ENCODE measurements around the gene ACVR2B. TPM values are rescaled to one million over a fixed set of nuclear protein-coding genes. Genes with fewer than 3 reads are reported as not detected.

The ACVR2B gene
- total RNA-seq, 2 donors from 2014 or later = 3.1 to 3.8 TPM

GRCh38 chr3:38516669-38517068 lies 63.0 kb downstream of the ACVR2B start:
- Mint-ChIP-seq H3K36me3 (peaks cover 24% of the 10 kb centered on the region), H3K4me3 (no peak overlapping the region), H3K9me3 (no peaks in the 10 kb centered on the region), H3K27ac (no peak overlapping the region), H3K4me1 (ENCODE audit: low read depth in 2 of 2) (peaks cover 16 to 20% of the 10 kb centered on the region in 2 donors), H3K27me3 (no peaks in the 10 kb centered on the region)
- ATAC-seq (no peak), DNase-seq (ENCODE audit: low spot score) (no peak)

GRCh38 chr3:38519000-38519399 lies 65.3 kb downstream of the ACVR2B start:
- Mint-ChIP-seq H3K4me3 (no peak overlapping the region), H3K27me3 (no peaks in the 10 kb centered on the region), H3K4me1 (ENCODE audit: low read depth in 2 of 2) (peaks cover 16 to 20% of the 10 kb centered on the region in 2 donors), H3K9me3 (no peaks in the 10 kb centered on the region), H3K36me3 (peaks cover 18% of the 10 kb centered on the region), H3K27ac (no peak overlapping the region)
- no peak for DNase-seq (ENCODE audit: low spot score)
- no peak for ATAC-seq

GRCh38 chr3:38519651-38520050 lies 66.0 kb downstream of the ACVR2B start:
- Mint-ChIP-seq H3K4me1 (ENCODE audit: low read depth in 2 of 2) (peaks cover 16 to 20% of the 10 kb centered on the region in 2 donors), H3K9me3 (no peaks in the 10 kb centered on the region), H3K36me3 (peaks cover 20% of the 10 kb centered on the region), H3K4me3 (no peak overlapping the region), H3K27me3 (no peaks in the 10 kb centered on the region), H3K27ac (peak overlapping the region; percentile 30 to 73)
- no peak for ATAC-seq
- no peak for DNase-seq (ENCODE audit: low spot score)

GRCh38 chr3:38521391-38521987 lies 67.8 kb downstream of the ACVR2B start:
- Mint-ChIP-seq H3K27ac (no peak overlapping the region), H3K27me3 (no peaks in the 10 kb centered on the region), H3K4me3 (no peak overlapping the region), H3K9me3 (no peaks in the 10 kb centered on the region), H3K36me3 (peaks cover 22% of the 10 kb centered on the region), H3K4me1 (ENCODE audit: low read depth in 2 of 2) (peaks cover 16 to 20% of the 10 kb centered on the region in 2 donors)
- ATAC-seq (peak in 1 of 2 donors; percentile 53), DNase-seq (ENCODE audit: low spot score) (no peak)

- Mint-ChIP-seq H3K27ac (no peak overlapping the region), H3K9me3 (no peaks in the 10 kb centered on the region), H3K4me3 (no peak overlapping the region), H3K27me3 (no peaks in the 10 kb centered on the region), H3K4me1 (ENCODE audit: low read depth in 2 of 2) (peaks cover 16 to 20% of the 10 kb centered on the region in 2 donors), H3K36me3 (peaks cover 17% of the 10 kb centered on the region)
- no peak for ATAC-seq
- no peak for DNase-seq (ENCODE audit: low spot score)
Measured at GRCh38 chr3:38522002-38522401, 68.3 kb downstream of the ACVR2B start.

GRCh38 chr3:38524141-38524739 lies 70.5 kb downstream of the ACVR2B start:
- Mint-ChIP-seq H3K36me3 (peaks cover 20% of the 10 kb centered on the region), H3K4me3 (no peak overlapping the region), H3K27ac (peak overlapping the region in 1 of 2 donors; percentile 31), H3K4me1 (ENCODE audit: low read depth in 2 of 2) (peaks cover 12 to 14% of the 10 kb centered on the region in 2 donors), H3K27me3 (no peaks in the 10 kb centered on the region), H3K9me3 (no peaks in the 10 kb centered on the region)
- ATAC-seq (no peak), DNase-seq (ENCODE audit: low spot score) (no peak)

GRCh38 chr3:38526792-38527191 lies 73.1 kb downstream of the ACVR2B start:
- peaks cover 26% of the 10 kb centered on the region for H3K36me3 Mint-ChIP-seq
- no peaks in the 10 kb centered on the region for H3K9me3 Mint-ChIP-seq
- no peak for ATAC-seq
- H3K4me1 Mint-ChIP-seq (ENCODE audit: low read depth in 2 of 2) = peaks cover 0 to 5% of the 10 kb centered on the region in 2 donors
- H3K4me3 Mint-ChIP-seq = no peak overlapping the region
- no peaks in the 10 kb centered on the region for H3K27me3 Mint-ChIP-seq
- no peak for DNase-seq (ENCODE audit: low spot score)
- no peak overlapping the region for H3K27ac Mint-ChIP-seq

GRCh38 chr3:38528457-38528856 lies 74.8 kb downstream of the ACVR2B start:
- Mint-ChIP-seq H3K36me3 (peaks cover 26% of the 10 kb centered on the region), H3K27me3 (no peaks in the 10 kb centered on the region), H3K4me3 (no peak overlapping the region), H3K27ac (no peak overlapping the region), H3K4me1 (ENCODE audit: low read depth in 2 of 2) (peaks cover 0 to 9% of the 10 kb centered on the region in 2 donors), H3K9me3 (no peaks in the 10 kb centered on the region)
- no peak for DNase-seq (ENCODE audit: low spot score)
- ATAC-seq = no peak

GRCh38 chr3:38532529-38532928 lies 78.8 kb downstream of the ACVR2B start:
- H3K36me3 Mint-ChIP-seq = peaks cover 19% of the 10 kb centered on the region
- H3K4me1 Mint-ChIP-seq (ENCODE audit: low read depth in 2 of 2) = peaks cover 0 to 11% of the 10 kb centered on the region in 2 donors
- no peaks in the 10 kb centered on the region for H3K27me3 Mint-ChIP-seq
- DNase-seq (ENCODE audit: low spot score) (no peak), ATAC-seq (no peak)
- no peaks in the 10 kb centered on the region for H3K9me3 Mint-ChIP-seq
- H3K27ac Mint-ChIP-seq = no peak overlapping the region
- no peak overlapping the region for H3K4me3 Mint-ChIP-seq

- H3K27me3 Mint-ChIP-seq = no peaks in the 10 kb centered on the region
- no peak overlapping the region for H3K4me3 Mint-ChIP-seq
- H3K4me1 Mint-ChIP-seq (ENCODE audit: low read depth in 2 of 2) = peaks cover 0 to 8% of the 10 kb centered on the region in 2 donors
- no peak overlapping the region for H3K27ac Mint-ChIP-seq
- peaks cover 11% of the 10 kb centered on the region for H3K36me3 Mint-ChIP-seq
- ATAC-seq (peak in 1 of 2 donors; percentile 28), DNase-seq (ENCODE audit: low spot score) (no peak)
- H3K9me3 Mint-ChIP-seq = no peaks in the 10 kb centered on the region
Measured at GRCh38 chr3:38533285-38533976, 79.7 kb downstream of the ACVR2B start.

GRCh38 chr3:38534180-38534579 lies 80.5 kb downstream of the ACVR2B start:
- no peak overlapping the region for H3K4me3 Mint-ChIP-seq
- peaks cover 11% of the 10 kb centered on the region for H3K36me3 Mint-ChIP-seq
- no peaks in the 10 kb centered on the region for H3K9me3 Mint-ChIP-seq
- H3K27me3 Mint-ChIP-seq = no peaks in the 10 kb centered on the region
- no peak overlapping the region for H3K27ac Mint-ChIP-seq
- ATAC-seq (no peak), DNase-seq (ENCODE audit: low spot score) (no peak)
- peaks cover 0 to 8% of the 10 kb centered on the region in 2 donors for H3K4me1 Mint-ChIP-seq (ENCODE audit: low read depth in 2 of 2)

GRCh38 chr3:38534604-38535003 lies 80.9 kb downstream of the ACVR2B start:
- ATAC-seq (no peak), DNase-seq (ENCODE audit: low spot score) (no peak)
- H3K27me3 Mint-ChIP-seq = no peaks in the 10 kb centered on the region
- H3K27ac Mint-ChIP-seq = no peak overlapping the region
- H3K9me3 Mint-ChIP-seq = no peaks in the 10 kb centered on the region
- H3K36me3 Mint-ChIP-seq = peaks cover 11% of the 10 kb centered on the region
- peaks cover 0 to 8% of the 10 kb centered on the region in 2 donors for H3K4me1 Mint-ChIP-seq (ENCODE audit: low read depth in 2 of 2)
- no peak overlapping the region for H3K4me3 Mint-ChIP-seq

- H3K4me3 Mint-ChIP-seq = no peak overlapping the region
- peak overlapping the region in 1 of 2 donors; percentile 40 for H3K27ac Mint-ChIP-seq
- H3K27me3 Mint-ChIP-seq = no peaks in the 10 kb centered on the region
- H3K36me3 Mint-ChIP-seq = peaks cover 5% of the 10 kb centered on the region
- H3K9me3 Mint-ChIP-seq = no peaks in the 10 kb centered on the region
- DNase-seq (ENCODE audit: low spot score) = no peak
- ATAC-seq = no peak
- H3K4me1 Mint-ChIP-seq (ENCODE audit: low read depth in 2 of 2) = peaks cover 0 to 8% of the 10 kb centered on the region in 2 donors
Measured at GRCh38 chr3:38536671-38537070, 83.0 kb downstream of the ACVR2B start.

GRCh38 chr3:38538773-38539353 lies 85.2 kb downstream of the ACVR2B start:
- peak in 1 of 2 donors; percentile 26 for ATAC-seq
- H3K27me3 Mint-ChIP-seq = no peaks in the 10 kb centered on the region
- H3K27ac Mint-ChIP-seq = no peak overlapping the region
- H3K4me3 Mint-ChIP-seq = no peak overlapping the region
- H3K4me1 Mint-ChIP-seq (ENCODE audit: low read depth in 2 of 2) = peaks cover 0 to 3% of the 10 kb centered on the region in 2 donors
- peaks cover 5% of the 10 kb centered on the region for H3K36me3 Mint-ChIP-seq
- H3K9me3 Mint-ChIP-seq = no peaks in the 10 kb centered on the region
- no peak for DNase-seq (ENCODE audit: low spot score)
